SKM-1 treated with dmso at 0.1 percent for 144 hours (cell line): ENCODE measurements around the gene CCDC7.
"Not testable (repeated sequence)": the region's sequence is repeated elsewhere in the genome, so short reads cannot be mapped to it uniquely, and the experiment has no call there.

Source experiments
- DNase-seq: peaks from one replicate; lab custom pipeline; 2025; ENCODE audit not compliant: unreplicated experiment; lab: John Stamatoyannopoulos, UW

CCDC7 gene

GRCh38 chr10:32687546-32687945 lies 241.6 kb downstream of the CCDC7 start:
- DNase-seq, result no peak

DNA sequence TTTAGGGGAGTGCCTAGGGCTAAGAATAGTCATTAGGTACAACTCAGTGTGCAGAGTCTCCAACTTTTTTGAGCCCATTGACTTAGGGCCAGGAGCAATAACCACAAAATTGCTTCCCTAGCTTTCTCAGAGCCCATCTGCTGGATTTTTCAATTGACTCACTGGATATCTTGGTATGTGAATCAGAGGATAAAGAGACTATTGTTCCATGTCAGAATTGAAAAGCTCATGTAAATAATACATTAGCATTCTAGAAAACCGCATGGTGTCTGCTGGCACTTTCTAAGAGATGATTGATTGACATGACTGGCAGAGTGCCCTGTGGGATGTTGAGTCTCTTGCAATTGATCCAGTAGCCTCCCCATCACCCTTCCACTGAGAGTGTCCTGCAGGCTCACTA lies 246.2 kb downstream of the CCDC7 start:
- no peak for DNase-seq

DNA sequence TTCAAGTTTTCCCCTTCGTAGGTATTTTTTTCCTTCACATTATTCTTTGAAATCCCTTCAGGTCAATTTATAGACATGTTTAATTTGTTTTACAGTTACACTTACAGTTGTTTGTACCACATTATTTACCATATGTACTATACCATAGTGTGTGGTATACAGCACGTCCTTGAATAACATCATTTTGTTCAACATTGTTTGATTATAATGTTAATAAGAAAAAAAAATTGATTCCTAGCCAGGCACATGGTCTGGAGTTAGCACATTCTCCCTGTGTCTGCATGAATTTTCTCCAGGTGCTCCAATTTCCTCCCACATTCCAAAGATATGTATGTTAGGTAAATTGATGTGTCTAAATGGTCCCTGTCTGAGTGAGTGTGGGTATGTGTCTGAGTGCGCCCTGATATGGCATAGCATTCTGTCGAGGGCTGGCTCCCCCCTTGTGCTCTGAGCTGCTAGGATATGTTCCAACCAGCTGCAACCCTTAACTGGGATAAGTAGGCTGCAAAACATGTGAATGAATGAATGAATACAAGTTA lies 247.6 kb downstream of the CCDC7 start:
- DNase-seq, result no peak

DNA sequence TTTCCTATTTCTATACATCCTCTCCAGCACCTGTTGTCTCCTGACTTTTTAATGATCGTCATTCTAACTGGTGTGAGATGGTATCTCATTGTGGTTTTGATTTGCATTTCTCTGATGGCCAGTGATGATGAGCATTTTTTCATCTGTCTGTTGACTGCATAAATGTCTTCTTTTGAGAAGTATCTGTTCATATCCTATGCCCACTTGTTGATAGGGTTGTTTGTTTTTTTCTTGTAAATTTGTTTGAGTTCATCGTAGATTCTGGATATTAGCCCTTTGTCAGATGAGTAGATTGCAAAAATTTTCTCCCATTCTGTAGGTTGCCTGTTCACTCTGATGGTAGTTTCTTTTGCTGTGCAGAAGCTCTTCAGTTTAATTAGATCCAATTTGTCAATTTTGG lies 253.7 kb downstream of the CCDC7 start:
- not testable (repeated sequence) for DNase-seq

DNA sequence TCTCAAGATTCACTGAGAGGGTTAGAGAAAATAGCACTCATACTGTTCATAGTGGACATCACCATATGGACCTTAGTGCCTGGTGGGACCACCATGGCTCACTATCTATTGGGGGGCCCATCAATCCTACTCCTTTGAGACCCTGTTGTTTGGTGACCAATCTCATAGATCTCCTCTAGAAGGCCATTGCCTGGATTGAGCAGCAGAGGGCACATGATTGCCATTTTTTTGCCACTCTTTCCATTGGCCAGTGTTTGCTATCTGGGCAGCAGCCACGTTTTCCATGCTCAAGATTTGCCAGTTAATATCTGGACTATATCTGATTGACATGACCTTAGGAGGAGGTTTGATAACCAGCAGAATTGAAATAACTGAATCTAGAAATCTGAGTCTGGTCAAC lies 267.6 kb downstream of the CCDC7 start:
- DNase-seq, result no peak

GRCh38 chr10:32731527-32731926 lies 285.6 kb downstream of the CCDC7 start:
- DNase-seq, result no peak

- no peak for DNase-seq
Observed at GRCh38 chr10:32738958-32739357, 293.0 kb downstream of the CCDC7 start.

DNA sequence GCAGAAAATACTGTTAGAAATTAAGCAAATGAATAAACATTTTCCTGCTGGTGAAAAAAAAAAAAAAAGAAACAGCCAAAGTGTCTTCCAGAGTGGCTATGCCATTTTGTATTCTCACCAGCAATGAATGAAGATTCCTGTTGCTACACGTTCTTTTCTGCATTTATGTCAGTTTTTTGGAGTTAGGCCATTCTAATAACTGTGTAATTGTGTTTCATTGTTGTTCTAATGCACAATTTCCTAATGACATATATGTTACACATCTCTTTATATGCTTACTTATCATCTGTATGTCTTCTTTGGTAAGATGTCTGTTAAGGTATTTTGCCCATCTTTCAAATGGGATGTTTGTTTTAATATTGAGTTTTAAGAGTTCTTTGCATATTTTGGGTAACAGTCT lies 298.4 kb downstream of the CCDC7 start:
- DNase-seq, result no peak

GRCh38 chr10:32746869-32747268 lies 300.9 kb downstream of the CCDC7 start:
- DNase-seq, result no peak

GRCh38 chr10:32751582-32751981 lies 305.6 kb downstream of the CCDC7 start:
- DNase-seq, result no peak

GRCh38 chr10:32754900-32755299 lies 309.0 kb downstream of the CCDC7 start:
- DNase-seq, result not testable (repeated sequence)

- no peak for DNase-seq
Observed at GRCh38 chr10:32771217-32771616, 325.3 kb downstream of the CCDC7 start.

DNA sequence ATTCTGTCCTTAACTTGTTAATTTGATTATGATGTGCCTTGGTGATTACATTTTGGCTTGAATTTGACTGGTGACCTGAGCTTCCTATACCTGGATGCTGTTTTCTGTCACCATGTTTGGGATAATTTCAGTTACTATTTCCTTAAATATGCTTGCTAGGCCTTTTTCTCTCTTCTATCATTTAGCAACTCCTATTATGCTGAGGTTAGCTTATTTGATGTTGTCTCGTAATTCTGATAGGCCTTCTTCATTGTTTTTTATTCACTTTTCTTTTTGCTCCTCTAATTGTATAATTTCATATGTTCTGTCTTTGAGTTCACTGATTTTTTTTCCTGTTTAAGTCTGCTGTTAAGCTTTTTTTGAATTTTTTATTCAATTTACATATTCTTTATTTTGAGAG lies 327.2 kb downstream of the CCDC7 start:
- no peak for DNase-seq

- DNase-seq, result no peak
Observed at GRCh38 chr10:32786968-32787367, 341.0 kb downstream of the CCDC7 start.

- DNase-seq, result no peak
Observed at GRCh38 chr10:32787690-32788284, 341.8 kb downstream of the CCDC7 start.

GRCh38 chr10:32788359-32788758 lies 342.4 kb downstream of the CCDC7 start:
- no peak for DNase-seq

DNA sequence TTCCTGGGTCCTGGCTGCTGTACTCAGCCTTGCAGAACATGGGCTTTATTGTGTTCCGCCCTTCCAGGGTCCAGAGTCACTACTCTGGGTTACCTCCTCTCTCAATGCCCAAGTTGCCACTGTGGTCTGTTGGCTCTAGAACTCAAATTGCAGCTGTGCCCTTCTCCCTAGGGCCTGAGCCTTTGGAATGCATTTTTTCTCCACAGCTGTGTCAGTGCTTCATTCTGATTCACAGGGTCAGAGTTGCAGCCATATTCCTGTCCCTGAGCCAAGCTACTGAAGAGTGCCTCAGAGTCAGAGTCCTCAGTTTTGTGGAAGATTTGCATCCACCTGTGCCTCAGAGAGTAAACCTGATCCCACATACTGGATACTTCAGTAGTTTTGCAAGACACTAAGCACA lies 344.5 kb downstream of the CCDC7 start:
- no peak for DNase-seq

DNA sequence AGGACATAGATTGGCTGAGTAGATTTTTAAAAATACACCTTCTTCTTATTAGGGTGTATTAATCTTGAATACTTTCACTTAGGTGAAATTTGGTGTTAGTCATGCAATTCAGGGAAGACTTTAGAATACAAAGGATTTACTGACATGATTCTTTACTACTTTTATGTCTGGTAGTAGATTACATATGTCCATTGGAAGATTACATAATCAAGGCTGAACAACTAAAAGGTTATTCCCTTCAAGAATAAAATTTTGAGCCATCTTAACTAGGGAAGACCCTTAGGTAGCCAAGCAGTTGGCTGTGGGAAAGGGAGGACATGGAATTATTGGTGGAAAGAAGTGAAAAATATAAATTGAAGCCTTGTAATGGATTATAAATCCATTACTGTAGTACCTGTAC lies 347.1 kb downstream of the CCDC7 start:
- no peak for DNase-seq

GRCh38 chr10:32795598-32796183 lies 349.8 kb downstream of the CCDC7 start:
- no peak for DNase-seq

DNA sequence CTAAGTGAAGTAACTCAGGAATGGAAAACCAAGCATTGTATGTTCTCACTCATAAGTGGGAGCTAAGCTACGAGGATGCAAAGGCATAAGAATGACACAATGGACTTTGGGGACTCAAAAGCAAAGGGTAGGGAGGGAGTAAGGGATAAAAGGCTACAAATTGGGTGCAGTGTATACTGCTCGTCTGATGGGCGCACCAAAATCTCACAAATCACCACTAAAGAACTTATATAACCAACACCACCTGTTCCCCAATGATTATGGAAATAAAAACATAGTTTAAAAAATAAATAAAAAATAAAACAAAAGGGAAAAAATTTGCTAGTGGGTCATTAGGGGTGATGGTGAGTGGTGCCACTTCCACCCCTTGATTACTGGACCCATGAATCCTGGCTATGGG lies 351.5 kb downstream of the CCDC7 start:
- not testable (repeated sequence) for DNase-seq

DNA sequence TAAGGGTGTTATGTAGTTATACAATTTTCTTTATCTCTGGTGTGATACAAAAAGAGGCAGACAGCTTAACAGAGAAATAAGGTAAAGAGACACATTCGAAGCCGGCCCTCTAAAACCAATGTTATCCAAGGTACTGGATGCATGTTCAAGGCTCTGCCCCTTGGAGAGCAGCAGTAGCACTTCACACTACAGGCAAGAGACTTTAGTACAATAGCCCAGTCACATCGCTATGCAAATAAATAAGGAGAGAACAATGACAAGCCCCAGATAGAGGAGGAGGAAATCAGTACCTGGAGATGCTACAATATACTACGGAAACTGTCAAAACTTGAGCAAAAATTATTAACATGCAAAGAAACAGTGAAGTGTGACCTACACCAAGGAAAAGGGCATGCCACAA lies 401.0 kb downstream of the CCDC7 start:
- DNase-seq, result no peak

GRCh38 chr10:32851301-32851700 lies 405.4 kb downstream of the CCDC7 start:
- no peak for DNase-seq

DNA sequence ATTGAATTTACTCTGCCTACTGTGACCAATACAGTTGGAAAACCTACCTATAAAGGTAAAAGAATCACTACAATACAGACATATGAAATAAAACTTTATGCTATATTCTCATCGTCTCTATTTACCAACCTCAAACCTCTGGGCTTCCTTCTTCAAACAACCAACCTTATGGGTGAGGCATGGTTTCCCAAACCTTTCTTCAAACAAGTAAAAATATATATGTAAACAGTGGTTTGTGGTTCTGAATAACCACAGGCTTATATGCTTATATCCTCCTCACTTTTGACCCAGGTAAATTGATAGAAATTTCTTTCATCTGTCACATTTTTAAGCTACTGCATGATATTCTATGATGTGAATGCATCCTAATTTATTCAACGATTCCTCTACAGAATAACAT lies 408.5 kb downstream of the CCDC7 start:
- no peak for DNase-seq
